Erythroblast (primary cell): ENCODE data around the gene SMTNL2.

Source experiments
- GATA1 ChIP-seq: IDR thresholded peaks from 2 replicates; pipeline ENCODE4 v1.6.1; 2011; ENCODE audit warnings: low read depth, mild to moderate bottlenecking, control low read depth, low read length, moderate library complexity
- POLR2A ChIP-seq: IDR thresholded peaks from 2 replicates; pipeline ENCODE4 v1.6.1; 2011; ENCODE audit warnings: mild to moderate bottlenecking, low read length

DNA sequence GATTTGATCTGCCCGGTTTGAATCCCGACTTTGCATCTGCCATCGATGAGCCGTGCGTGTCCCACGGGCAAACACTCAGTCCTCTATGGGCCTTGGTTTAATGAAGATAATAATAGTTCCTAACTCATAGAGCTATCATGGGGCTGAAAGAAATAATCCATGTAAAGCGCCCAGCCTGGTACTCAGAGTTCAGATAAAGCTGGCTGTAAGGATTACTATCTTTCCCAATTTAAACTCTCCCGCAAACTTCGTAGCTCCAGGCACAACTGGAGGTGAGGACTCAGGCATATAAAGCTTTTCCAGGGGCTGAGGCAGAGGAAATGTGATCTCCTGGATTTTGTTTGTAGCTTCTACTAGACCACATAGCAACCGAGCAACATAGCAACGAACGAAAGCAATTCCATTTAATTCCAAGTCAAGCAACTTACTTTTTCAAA lies 40.9 kb downstream of the SMTNL2 start:
- TF ChIP-seq POLR2A (no peak), GATA1 (no peak)
